Activated T-cell treated with anti-CD3 and anti-CD28 coated beads for 4 hours (primary cell): ENCODE measurements around the gene NRDC.
"Not testable (repeated sequence)": the region's sequence is repeated elsewhere in the genome, so short reads cannot be mapped to it uniquely, and the experiment has no call there.

Source experiments
- DNase-seq: peaks from one replicate; pipeline ENCODE4 v3.0.0-alpha.2; 2020

NRDC gene

GRCh38 chr1:51840743-51841461 is 37.6 kb downstream of the NRDC start:
- no peak for DNase-seq

- no peak for DNase-seq
Observed at GRCh38 chr1:51840182-51840581, 38.3 kb downstream of the NRDC start.

GRCh38 chr1:51839094-51839493 is 39.4 kb downstream of the NRDC start:
- no peak for DNase-seq

GRCh38 chr1:51837243-51837642 is 41.3 kb downstream of the NRDC start:
- DNase-seq: no peak

- no peak for DNase-seq
Observed at GRCh38 chr1:51833700-51834099, 44.8 kb downstream of the NRDC start.

- no peak for DNase-seq
Observed at GRCh38 chr1:51829058-51829457, 49.5 kb downstream of the NRDC start.

- DNase-seq: no peak
Observed at GRCh38 chr1:51819810-51820209, 58.7 kb downstream of the NRDC start.

GRCh38 chr1:51819021-51819420 is 59.5 kb downstream of the NRDC start:
- not testable (repeated sequence) for DNase-seq

- no peak for DNase-seq
Observed at GRCh38 chr1:51818487-51818886, 60.0 kb downstream of the NRDC start.

- no peak for DNase-seq
Observed at GRCh38 chr1:51814513-51814912, 64.0 kb downstream of the NRDC start.

- DNase-seq: no peak
Observed at GRCh38 chr1:51799372-51799771, 79.2 kb downstream of the NRDC start.

- DNase-seq: no peak
Observed at GRCh38 chr1:51794868-51795267, 83.7 kb downstream of the NRDC start.

- no peak for DNase-seq
Observed at GRCh38 chr1:51794260-51794659, 84.3 kb downstream of the NRDC start.

GRCh38 chr1:51792864-51793263 is 85.7 kb downstream of the NRDC start:
- DNase-seq: no peak

- DNase-seq: no peak
Observed at GRCh38 chr1:51791888-51792287, 86.6 kb downstream of the NRDC start.

GRCh38 chr1:51790385-51790784 is 88.1 kb downstream of the NRDC start:
- no peak for DNase-seq

- DNase-seq: no peak
Observed at GRCh38 chr1:51789342-51789741, 89.2 kb downstream of the NRDC start.

- DNase-seq: no peak
Observed at GRCh38 chr1:51788938-51789337, 89.6 kb downstream of the NRDC start.

- no peak for DNase-seq
Observed at GRCh38 chr1:51784997-51785421, 93.5 kb downstream of the NRDC start.

GRCh38 chr1:51780927-51781326 is 97.6 kb downstream of the NRDC start:
- DNase-seq: no peak

GRCh38 chr1:51776408-51776807 is 102.1 kb downstream of the NRDC start:
- DNase-seq: no peak

- no peak for DNase-seq
Observed at GRCh38 chr1:51768971-51769588, 109.4 kb downstream of the NRDC start.

GRCh38 chr1:51761351-51761750 is 117.2 kb downstream of the NRDC start:
- no peak for DNase-seq

- DNase-seq: no peak
Observed at GRCh38 chr1:51760872-51761271, 117.7 kb downstream of the NRDC start.

GRCh38 chr1:51758310-51758709 is 120.2 kb downstream of the NRDC start:
- DNase-seq: no peak
